Liver (tissue), 9 donors: Measurements from ENCODE around the gene VWC2. TPM values are rescaled to one million over a fixed set of nuclear protein-coding genes. Genes with fewer than 3 reads are reported as not detected.

ENCODE experiments used
- DNase-seq: peaks from one replicate; pipeline ENCODE4 v3.0.0-alpha.2; 2017; ENCODE audit warnings: low spot score
- H3K27ac ChIP-seq, 2 donors: one replicate each; pipeline ENCODE4 v1.7.0; 2013; ENCODE audit warnings: inconsistent platforms in 2 of 2, low read length in 2 of 2, control low read depth in 1 of 2, low read depth in 1 of 2, mild to moderate bottlenecking in 1 of 2
- H3K27me3 ChIP-seq, 4 donors: one replicate each; pipeline versions ENCODE4 v1.6.1 to v1.7.0; 2013; ENCODE audit warnings: low read length in 3 of 4, inconsistent platforms in 1 of 4, mild to moderate bottlenecking in 1 of 4, moderate library complexity in 1 of 4; ENCODE audit not compliant: control insufficient read depth in 4 of 4, insufficient read depth in 4 of 4
- H3K36me3 ChIP-seq, 4 donors: one replicate each; pipeline versions ENCODE4 v1.6.1 to v1.7.0; 2013; ENCODE audit warnings: low read length in 3 of 4, mild to moderate bottlenecking in 3 of 4, low read depth in 1 of 4, moderate library complexity in 1 of 4; ENCODE audit not compliant: control insufficient read depth in 4 of 4, insufficient read depth in 3 of 4
- H3K4me1 ChIP-seq, 4 donors: one replicate each; pipeline versions ENCODE4 v1.6.1 to v1.7.0; 2013; ENCODE audit warnings: low read length in 3 of 4, mild to moderate bottlenecking in 3 of 4, moderate library complexity in 1 of 4; ENCODE audit not compliant: control insufficient read depth in 4 of 4, insufficient read depth in 4 of 4
- H3K4me3 ChIP-seq, 3 donors: one replicate each; pipeline versions ENCODE4 v1.6.1 to v1.7.0; 2013; ENCODE audit warnings: low read length in 3 of 3, control low read depth in 1 of 3, low read depth in 1 of 3, mild to moderate bottlenecking in 1 of 3
- H3K9ac ChIP-seq, 2 donors: one replicate each; pipeline ENCODE4 v1.7.0; 2013; ENCODE audit warnings: low read length in 2 of 2, mild to moderate bottlenecking in 2 of 2, moderate library complexity in 2 of 2, control low read depth in 1 of 2, low read depth in 1 of 2
- H3K9me3 ChIP-seq, 4 donors: one replicate each; pipeline versions ENCODE4 v1.6.1 to v1.7.0; 2013; ENCODE audit warnings: low read length in 3 of 4; ENCODE audit not compliant: control insufficient read depth in 4 of 4
- FOXA1 ChIP-seq: IDR thresholded peaks from 2 replicates; pipeline ENCODE4 v1.6.1; 2016; ENCODE audit warnings: antibody characterized with exemption
- FOXA2 ChIP-seq: IDR thresholded peaks from 2 replicates; pipeline ENCODE4 v1.6.1; 2016; ENCODE audit warnings: antibody characterized with exemption
- GABPA ChIP-seq, 2 donors: IDR thresholded peaks in 1 of 2; conservative IDR thresholded peaks in 1 of 2; 2 replicates each; pipeline ENCODE4 v1.6.1; 2016; ENCODE audit warnings: antibody characterized with exemption in 2 of 2, mild to moderate bottlenecking in 1 of 2, moderate library complexity in 1 of 2
- HNF4A ChIP-seq, 2 donors: conservative IDR thresholded peaks; 2 replicates each; pipeline ENCODE4 v1.6.1; 2016; ENCODE audit warnings: antibody characterized with exemption in 2 of 2, mild to moderate bottlenecking in 2 of 2
- JUND ChIP-seq, 2 donors: IDR thresholded peaks; 2 replicates each; pipeline ENCODE4 v1.6.1; 2016; ENCODE audit warnings: antibody characterized with exemption in 2 of 2
- MAX ChIP-seq: IDR thresholded peaks from 2 replicates; pipeline ENCODE4 v1.6.1; 2016; ENCODE audit warnings: antibody characterized with exemption
- NR2F2 ChIP-seq: IDR thresholded peaks from 2 replicates; pipeline ENCODE4 v1.6.1; 2016; ENCODE audit warnings: antibody characterized with exemption
- RAD21 ChIP-seq, 2 donors: IDR thresholded peaks; 2 replicates each; pipeline ENCODE4 v1.6.1; 2016; ENCODE audit warnings: antibody characterized with exemption in 2 of 2, mild to moderate bottlenecking in 2 of 2
- RXRA ChIP-seq, 2 donors: IDR thresholded peaks; 2 replicates each; pipeline ENCODE4 v1.6.1; 2017 to 2018; ENCODE audit warnings: antibody characterized with exemption in 2 of 2, mild to moderate bottlenecking in 1 of 2
- SP1 ChIP-seq: IDR thresholded peaks from 2 replicates; pipeline ENCODE4 v1.6.1; 2018; ENCODE audit warnings: antibody characterized with exemption, mild to moderate bottlenecking
- ZBTB33 ChIP-seq: IDR thresholded peaks from 2 replicates; pipeline ENCODE4 v1.6.1; 2016; ENCODE audit warnings: antibody characterized with exemption
- WGBS: extraction: QIAGEN DNeasy Blood & Tissue Kit; methylation state at CpG from one replicate; pipeline ENCODE4 v1.1.7; 2013; 5-methylcytosine and 5-hydroxymethylcytosine counted together
- polyA plus RNA-seq, 2 donors: library from polyadenylated mRNA; stranded (reverse) in 1 of 2; unstranded in 1 of 2; fragments of 200-250 nt in 1 of 2; fragments of >200 nt in 1 of 2; fragmentation: Nextera tagmentation in 1 of 2; extraction: Ambion mirVana in 1 of 2; gene quantifications; one replicate each; pipeline versions ENCODE4 v1.2.1 to v1.2.3, GENCODE V29; 2013 to 2015
- total RNA-seq, 2 donors: library from RNA; depleted of rRNA; stranded (reverse); fragments of >200 nt; gene quantifications; one replicate each; pipeline ENCODE4 v1.2.3, GENCODE V29; 2014
- TF ChIP-seq, protein P1 (sequence below): IDR thresholded peaks from 2 replicates; pipeline ENCODE4 v1.6.1; 2016; ENCODE audit warnings: antibody characterized with exemption
- TF ChIP-seq, protein P2 (sequence below): IDR thresholded peaks from 2 replicates; pipeline ENCODE4 v1.6.1; 2016; ENCODE audit warnings: antibody characterized with exemption, mild to moderate bottlenecking
- TF ChIP-seq, protein P3 (sequence below): fragments of 150-350 bp; IDR thresholded peaks from 2 replicates; pipeline ENCODE4 v1.5.1; 2017; ENCODE audit warnings: improper control_type of control experiment, low read depth, low read length; ENCODE audit not compliant: missing input control
- donor health status: healthy.
- donor health status: healthy.
- donor health status: healthy.
- donor health status: healthy.
- donor health status: healthy.

The VWC2 gene
- total and polyA plus RNA-seq, 4 donors, result not detected

DNA sequence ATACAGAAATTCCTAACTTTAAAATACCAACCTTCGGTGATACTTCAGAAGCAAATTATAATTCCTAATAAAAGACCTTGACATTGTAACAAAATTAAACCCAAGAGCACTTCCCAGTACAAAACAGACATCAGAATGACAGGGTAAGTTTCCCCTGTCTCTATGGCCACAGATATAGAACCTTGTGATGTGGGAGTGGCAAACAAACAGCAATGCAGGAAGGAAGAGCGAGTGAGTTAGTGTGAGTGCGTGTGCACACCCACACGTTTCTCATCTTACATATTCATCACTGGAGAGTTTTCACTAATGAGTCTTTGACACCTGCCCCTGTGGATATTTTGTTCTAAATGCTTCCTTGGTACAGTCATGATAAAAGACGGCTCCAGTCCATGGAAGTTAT is 72.2 kb downstream of the VWC2 start:
- Histone ChIP-seq H3K27ac (no peak overlapping the region), H3K36me3 (no peaks in the 10 kb centered on the region), H3K27me3 (no peaks in the 10 kb centered on the region), H3K4me3 (no peak overlapping the region), H3K9ac (no peak overlapping the region), H3K9me3 (no peaks in the 10 kb centered on the region), H3K4me1 (no peaks in the 10 kb centered on the region)
- 60% methylated on average over 5 of the region's 5 CpGs for WGBS
- DNase-seq, result no peak
- TF ChIP-seq JUND (IDR thresholded peaks at IDR 0.05) (no peak), MAX (no peak), ZBTB33 (no peak), RAD21 (IDR thresholded peaks at IDR 0.05) (no peak), SP1 (no peak), FOXA2 (no peak), HNF4A (conservative IDR thresholded peaks at IDR 0.05) (no peak), FOXA1 (no peak), GABPA (IDR thresholded peaks at IDR 0.05 in 1 of 2, conservative IDR thresholded peaks at IDR 0.05 in 1 of 2) (no peak), NR2F2 (no peak)
- TF ChIP-seq, protein P1, sequence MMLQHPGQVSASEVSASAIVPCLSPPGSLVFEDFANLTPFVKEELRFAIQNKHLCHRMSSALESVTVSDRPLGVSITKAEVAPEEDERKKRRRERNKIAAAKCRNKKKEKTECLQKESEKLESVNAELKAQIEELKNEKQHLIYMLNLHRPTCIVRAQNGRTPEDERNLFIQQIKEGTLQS, result no peak
- TF ChIP-seq, protein P2, sequence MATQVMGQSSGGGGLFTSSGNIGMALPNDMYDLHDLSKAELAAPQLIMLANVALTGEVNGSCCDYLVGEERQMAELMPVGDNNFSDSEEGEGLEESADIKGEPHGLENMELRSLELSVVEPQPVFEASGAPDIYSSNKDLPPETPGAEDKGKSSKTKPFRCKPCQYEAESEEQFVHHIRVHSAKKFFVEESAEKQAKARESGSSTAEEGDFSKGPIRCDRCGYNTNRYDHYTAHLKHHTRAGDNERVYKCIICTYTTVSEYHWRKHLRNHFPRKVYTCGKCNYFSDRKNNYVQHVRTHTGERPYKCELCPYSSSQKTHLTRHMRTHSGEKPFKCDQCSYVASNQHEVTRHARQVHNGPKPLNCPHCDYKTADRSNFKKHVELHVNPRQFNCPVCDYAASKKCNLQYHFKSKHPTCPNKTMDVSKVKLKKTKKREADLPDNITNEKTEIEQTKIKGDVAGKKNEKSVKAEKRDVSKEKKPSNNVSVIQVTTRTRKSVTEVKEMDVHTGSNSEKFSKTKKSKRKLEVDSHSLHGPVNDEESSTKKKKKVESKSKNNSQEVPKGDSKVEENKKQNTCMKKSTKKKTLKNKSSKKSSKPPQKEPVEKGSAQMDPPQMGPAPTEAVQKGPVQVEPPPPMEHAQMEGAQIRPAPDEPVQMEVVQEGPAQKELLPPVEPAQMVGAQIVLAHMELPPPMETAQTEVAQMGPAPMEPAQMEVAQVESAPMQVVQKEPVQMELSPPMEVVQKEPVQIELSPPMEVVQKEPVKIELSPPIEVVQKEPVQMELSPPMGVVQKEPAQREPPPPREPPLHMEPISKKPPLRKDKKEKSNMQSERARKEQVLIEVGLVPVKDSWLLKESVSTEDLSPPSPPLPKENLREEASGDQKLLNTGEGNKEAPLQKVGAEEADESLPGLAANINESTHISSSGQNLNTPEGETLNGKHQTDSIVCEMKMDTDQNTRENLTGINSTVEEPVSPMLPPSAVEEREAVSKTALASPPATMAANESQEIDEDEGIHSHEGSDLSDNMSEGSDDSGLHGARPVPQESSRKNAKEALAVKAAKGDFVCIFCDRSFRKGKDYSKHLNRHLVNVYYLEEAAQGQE, result no peak
- TF ChIP-seq, protein P3, sequence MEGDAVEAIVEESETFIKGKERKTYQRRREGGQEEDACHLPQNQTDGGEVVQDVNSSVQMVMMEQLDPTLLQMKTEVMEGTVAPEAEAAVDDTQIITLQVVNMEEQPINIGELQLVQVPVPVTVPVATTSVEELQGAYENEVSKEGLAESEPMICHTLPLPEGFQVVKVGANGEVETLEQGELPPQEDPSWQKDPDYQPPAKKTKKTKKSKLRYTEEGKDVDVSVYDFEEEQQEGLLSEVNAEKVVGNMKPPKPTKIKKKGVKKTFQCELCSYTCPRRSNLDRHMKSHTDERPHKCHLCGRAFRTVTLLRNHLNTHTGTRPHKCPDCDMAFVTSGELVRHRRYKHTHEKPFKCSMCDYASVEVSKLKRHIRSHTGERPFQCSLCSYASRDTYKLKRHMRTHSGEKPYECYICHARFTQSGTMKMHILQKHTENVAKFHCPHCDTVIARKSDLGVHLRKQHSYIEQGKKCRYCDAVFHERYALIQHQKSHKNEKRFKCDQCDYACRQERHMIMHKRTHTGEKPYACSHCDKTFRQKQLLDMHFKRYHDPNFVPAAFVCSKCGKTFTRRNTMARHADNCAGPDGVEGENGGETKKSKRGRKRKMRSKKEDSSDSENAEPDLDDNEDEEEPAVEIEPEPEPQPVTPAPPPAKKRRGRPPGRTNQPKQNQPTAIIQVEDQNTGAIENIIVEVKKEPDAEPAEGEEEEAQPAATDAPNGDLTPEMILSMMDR, result no peak

DNA sequence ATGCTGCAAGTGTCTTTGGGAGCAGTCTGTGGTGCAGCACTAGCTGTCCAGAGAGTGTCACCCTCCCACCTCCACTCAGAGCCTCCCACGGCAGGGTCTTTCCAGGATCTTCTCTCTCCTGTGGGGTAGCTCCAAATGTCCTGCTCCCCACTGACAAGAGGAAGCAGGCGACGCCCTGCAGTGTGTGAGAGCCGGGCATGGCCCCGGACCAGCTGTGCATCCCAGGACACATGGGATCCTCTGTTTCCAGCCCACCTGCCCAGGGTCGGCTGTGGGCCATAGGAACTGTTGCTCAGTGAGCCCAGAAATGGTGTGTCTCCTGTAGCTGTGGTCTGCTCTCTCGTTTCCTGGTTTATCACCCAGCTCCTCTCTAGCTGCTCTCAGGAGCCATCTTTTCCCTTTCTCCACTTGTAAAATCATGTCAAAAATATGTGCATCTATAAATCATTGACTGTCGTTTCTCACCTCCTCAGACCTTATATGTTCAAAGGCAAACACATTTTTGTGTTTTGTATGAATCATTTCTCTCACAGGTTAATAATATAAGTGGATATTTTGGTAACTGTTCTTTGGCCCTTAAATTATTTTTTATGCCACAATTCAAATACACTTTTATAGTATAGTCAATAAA is 74.9 kb downstream of the VWC2 start:
- DNase-seq, result no peak
- Histone ChIP-seq H3K36me3 (no peaks in the 10 kb centered on the region), H3K9ac (no peak overlapping the region), H3K27me3 (no peaks in the 10 kb centered on the region), H3K9me3 (no peaks in the 10 kb centered on the region), H3K4me1 (no peaks in the 10 kb centered on the region), H3K27ac (no peak overlapping the region), H3K4me3 (no peak overlapping the region)
- TF ChIP-seq, protein P3, result no peak
- no peak for TF ChIP-seq FOXA2
- no peak for TF ChIP-seq NR2F2
- TF ChIP-seq RAD21 (IDR thresholded peaks at IDR 0.05), result no peak
- no peak for TF ChIP-seq JUND (IDR thresholded peaks at IDR 0.05)
- no peak for TF ChIP-seq RXRA (IDR thresholded peaks at IDR 0.05)
- 60% methylated on average over 8 of the region's 8 CpGs for WGBS
